HCT116 (cell line): ENCODE results near the gene FMC1. TPM values are rescaled to one million over a fixed set of nuclear protein-coding genes. Genes with fewer than 3 reads are reported as not detected.
A peak's percentile ranks its signal among the peaks of the same experiment; 100 is the strongest.
"Not testable (repeated sequence)": the region's sequence is repeated elsewhere in the genome, so short reads cannot be mapped to it uniquely, and the experiment has no call there.

Experiments used
- ATAC-seq: fragments of 200-7000 bp; cut with Tn5 transposase; 2 replicates; pipeline ENCODE4 v1.9.1; 2020; ENCODE audit warnings: mild to moderate bottlenecking, moderate library complexity
- BruUV-seq: library from RNA; stranded (reverse); fragments of 400-500 nt; replicated peaks from 2 replicates; lab custom pipeline; 2021; lab: Mats Ljungman, UMichigan
- CTCF ChIA-PET: fragments of 300-600 bp; sonication (Branson Sonifier 250); formaldehyde crosslinking; loops from one replicate; lab custom pipeline; 2021; ENCODE audit warnings: antibody characterized with exemption; lab: Charles Lee
- POLR2A ChIA-PET: fragments of 300-600, 350-600 bp; sonication (Branson Sonifier 250); formaldehyde crosslinking; loops from one replicate; lab custom pipeline; 2021; ENCODE audit warnings: antibody characterized with exemption; lab: Charles Lee
- RAD21 ChIA-PET, 2 experiments: fragments of 300-600 bp; sonication (Branson Sonifier 250); formaldehyde crosslinking; loops; one replicate each; lab custom pipeline; 2023; ENCODE audit warnings: low total read pairs in 2 of 2; ENCODE audit not compliant: uncharacterized antibody in 2 of 2, unreplicated experiment in 2 of 2, low non-redundant PET in 1 of 2; lab: Charles Lee
- DNase-seq: peaks from one replicate; pipeline ENCODE4 v3.0.0-alpha.2; 2010; ENCODE audit warnings: low read depth, low spot score
- H2AFZ ChIP-seq: fragments of 200-600 bp; shearing (Covaris generic), sonication (generic); 2 replicates; pipeline ENCODE4 v1.6.1; 2017; ENCODE audit warnings: low read depth, mixed run types, mixed read lengths, antibody characterized with exemption, low read length; ENCODE audit not compliant: poor library complexity, severe bottlenecking
- H3K27ac ChIP-seq: 2 replicates; pipeline ENCODE4 v1.5.1; 2012; ENCODE audit warnings: low read depth, low read length
- H3K27me3 ChIP-seq: fragments of 200-600 bp; sonication (generic); 2 replicates; pipeline ENCODE4 v1.6.1; 2016; ENCODE audit warnings: mixed run types, low read length, mixed read lengths; ENCODE audit not compliant: insufficient read depth
- H3K36me3 ChIP-seq, 2 experiments: fragments of 200-500 bp in 1 of 2; fragments of 200-600 bp in 1 of 2; sonication (Bioruptor generic) in 1 of 2; sonication (generic) in 1 of 2; 2 replicates each; pipeline versions ENCODE4 v1.5.1 to v1.6.1; 2014 to 2016; ENCODE audit warnings: low read length in 2 of 2, inconsistent platforms in 1 of 2, mixed read lengths in 1 of 2, mixed run types in 1 of 2; ENCODE audit not compliant: insufficient read depth in 2 of 2, control insufficient read depth in 1 of 2
- H3K4me1 ChIP-seq, 2 experiments: fragments of 200-600 bp in 1 of 2; sonication (generic) in 1 of 2; 2 replicates each; pipeline versions ENCODE4 v1.5.1 to v1.6.1; 2012 to 2017; ENCODE audit warnings: low read length in 2 of 2, inconsistent platforms in 1 of 2, mild to moderate bottlenecking in 1 of 2, mixed read lengths in 1 of 2, mixed run types in 1 of 2, moderate library complexity in 1 of 2; ENCODE audit not compliant: insufficient read depth in 2 of 2, control insufficient read depth in 1 of 2
- H3K4me2 ChIP-seq: fragments of 200-600 bp; sonication (generic); 2 replicates; pipeline ENCODE4 v1.6.1; 2017; ENCODE audit warnings: mixed run types, low read length, mixed read lengths
- H3K4me3 ChIP-seq, 2 experiments: fragments of 200-600 bp in 1 of 2; sonication (generic) in 1 of 2; replicated peaks in 1 of 2; 2 replicates each; pipeline ENCODE4 v1.5.1; 2011 to 2016; ENCODE audit warnings: low read length in 2 of 2, control low read depth in 1 of 2, low read depth in 1 of 2, mild to moderate bottlenecking in 1 of 2, mixed read lengths in 1 of 2, mixed run types in 1 of 2
- H3K79me2 ChIP-seq: fragments of 200-600 bp; sonication (generic); 2 replicates; pipeline ENCODE4 v1.6.1; 2017; ENCODE audit warnings: mild to moderate bottlenecking, mixed run types, low read length, moderate library complexity, mixed read lengths; ENCODE audit not compliant: insufficient read depth
- H3K9ac ChIP-seq: fragments of 200-600 bp; sonication (generic); 2 replicates; pipeline ENCODE4 v1.6.1; 2016; ENCODE audit warnings: low read length, mixed read lengths
- H3K9me2 ChIP-seq: fragments of 200-600 bp; sonication (generic), shearing (Covaris generic); 2 replicates; pipeline ENCODE4 v1.6.1; 2017; ENCODE audit warnings: mixed run types, mild to moderate bottlenecking, moderate library complexity; ENCODE audit not compliant: insufficient read depth
- H3K9me3 ChIP-seq, 2 experiments: fragments of 200-500 bp in 1 of 2; fragments of 200-600 bp in 1 of 2; sonication (Bioruptor generic) in 1 of 2; sonication (generic) in 1 of 2; 2 replicates each; pipeline ENCODE4 v1.6.1; 2014 to 2017; ENCODE audit warnings: low read length in 2 of 2, mixed read lengths in 2 of 2, inconsistent platforms in 1 of 2, low read depth in 1 of 2, mild to moderate bottlenecking in 1 of 2, mixed run types in 1 of 2, moderate library complexity in 1 of 2; ENCODE audit not compliant: control insufficient read depth in 1 of 2, insufficient read depth in 1 of 2
- H4K20me1 ChIP-seq: fragments of 200-600 bp; sonication (generic), shearing (Covaris generic); 2 replicates; pipeline ENCODE4 v1.6.1; 2017; ENCODE audit warnings: mixed run types, mild to moderate bottlenecking, moderate library complexity; ENCODE audit not compliant: insufficient read depth
- CTCF ChIP-seq, 3 experiments: fragments of 200-600 bp in 1 of 3; sonication (generic) in 1 of 3; IDR thresholded peaks in 2 of 3; conservative IDR thresholded peaks in 1 of 3; 2 replicates each; pipeline ENCODE4 v1.5.1; 2012 to 2017; ENCODE audit warnings: low read depth in 2 of 3, low read length in 2 of 3, antibody characterized with exemption in 1 of 3, borderline replicate concordance in 1 of 3, control low read depth in 1 of 3, mild to moderate bottlenecking in 1 of 3, mixed read lengths in 1 of 3, mixed run types in 1 of 3, moderate library complexity in 1 of 3; ENCODE audit not compliant: insufficient read depth in 1 of 3
- ELF1 ChIP-seq: IDR thresholded peaks from 2 replicates; pipeline ENCODE4 v1.6.1; 2012; ENCODE audit warnings: low read depth, borderline replicate concordance
- JUND ChIP-seq: IDR thresholded peaks from 2 replicates; pipeline ENCODE4 v1.6.1; 2012
- POLR2A ChIP-seq: IDR thresholded peaks from 2 replicates; pipeline ENCODE4 v1.7.0; 2011; ENCODE audit warnings: borderline replicate concordance; ENCODE audit not compliant: insufficient read depth, insufficient read length; ENCODE audit errors: extremely low read depth
- POLR2AphosphoS5 ChIP-seq: IDR thresholded peaks from 2 replicates; pipeline ENCODE4 v1.6.1; 2011; ENCODE audit warnings: mild to moderate bottlenecking, low read depth, low read length, moderate library complexity
- ZFX ChIP-seq: fragments of 450-650 bp; IDR thresholded peaks from 2 replicates; pipeline ENCODE4 v1.6.1; 2017
- intact Hi-C: fragments of 100-400 bp; cut with micrococcal nuclease; formaldehyde crosslinking; loops from 2 replicates; pipeline ENCODE4 v1.10.0; 2022
- total RNA-seq: library from RNA; stranded (reverse); gene quantifications from one replicate; pipeline ENCODE4 v1.2.1, GENCODE V29; 2021; ENCODE audit not compliant: unreplicated experiment
- TF ChIP-seq, protein P1 (sequence below): IDR thresholded peaks from 2 replicates; pipeline ENCODE4 v1.6.1; 2011; ENCODE audit warnings: mild to moderate bottlenecking, low read length, moderate library complexity; ENCODE audit not compliant: insufficient replicate concordance; ENCODE audit errors: extremely low read depth

The FMC1 gene
- total RNA-seq, 1 experiment from 2014 or later, result 19.4 TPM

- Histone ChIP-seq H3K4me3 (peak overlapping the region; percentile 67 to 91), H3K4me1 (peaks cover 16 to 22% of the 10 kb centered on the region in 2 experiments; a peak in 3 of 4 replicates), H4K20me1 (peaks cover 12% of the 10 kb centered on the region; the same call in 1 of the 2 replicates), H3K4me2 (peak overlapping the region; percentile 76), H3K9ac (peak overlapping the region; percentile 99), H3K79me2 (peaks cover 45% of the 10 kb centered on the region), H3K27ac (peak overlapping the region; percentile 98; the same call in 1 of the 2 replicates)
- RAD21 ChIA-PET, CTCF ChIA-PET, H2AFZ ChIP-seq, BruUV-seq, H3K27me3 ChIP-seq, H3K36me3 ChIP-seq, ATAC-seq, intact Hi-C loops, H3K9me3 ChIP-seq, POLR2A ChIA-PET, DNase-seq, H3K9me2 ChIP-seq: not testable (repeated sequence)
These were observed 16.8 kb downstream of the FMC1 start for GRCh38 chr7:139357729-139358506.

- intact Hi-C loops, result loop anchor here (1.0 kb wide), 1 partner anchor 17 kb away; the partner anchor contains the start of gene FMC1
- peaks cover 16 to 22% of the 10 kb centered on the region in 2 experiments; a peak in 3 of 4 replicates for H3K4me1 ChIP-seq
- ChIA-PET RAD21 (no interaction called here), CTCF (interaction anchor here (1.9 kb wide), 1 partner anchor 19 kb away, joined by 5 read pairs; no protein-coding TSS in a partner anchor), POLR2A (interaction anchor here (0.7 to 1.6 kb wide), 3 partner anchors 15 to 24 kb away, joined by 3 to 5 read pairs (median 3); no protein-coding TSS in a partner anchor)
- DNase-seq (peak; percentile 40), ATAC-seq (peak; percentile 6; the same call in 1 of the 2 replicates)
- no peaks in the 10 kb centered on the region for H3K9me3 ChIP-seq
- H3K27ac ChIP-seq, result peak overlapping the region; percentile 98
- peak overlapping the region; percentile 67 to 91 for H3K4me3 ChIP-seq
- H3K27me3 ChIP-seq, result no peaks in the 10 kb centered on the region
- H3K79me2 ChIP-seq, result peaks cover 53% of the 10 kb centered on the region
- peaks cover 12% of the 10 kb centered on the region; the same call in 1 of the 2 replicates for H4K20me1 ChIP-seq
- TSS peak; percentile 91 for BruUV-seq
- peaks cover 0 to 4% of the 10 kb centered on the region in 2 experiments; a peak in 1 of 4 replicates for H3K36me3 ChIP-seq
- peak overlapping the region; percentile 99 for H3K9ac ChIP-seq
- no peak overlapping the region for H2AFZ ChIP-seq
- TF ChIP-seq JUND (no peak), CTCF (IDR thresholded peaks at IDR 0.05 in 2 of 3, conservative IDR thresholded peaks at IDR 0.05 in 1 of 3; ENCODE audit: borderline replicate concordance in 1 of 3, insufficient read depth in 1 of 3, low read depth in 2 of 3, low read length in 2 of 3) (no peak), ELF1 (no peak), POLR2A (peak; percentile 40), POLR2AphosphoS5 (no peak), ZFX (peak; percentile 86; the same call in 1 of the 2 replicates)
- TF ChIP-seq, protein P1, sequence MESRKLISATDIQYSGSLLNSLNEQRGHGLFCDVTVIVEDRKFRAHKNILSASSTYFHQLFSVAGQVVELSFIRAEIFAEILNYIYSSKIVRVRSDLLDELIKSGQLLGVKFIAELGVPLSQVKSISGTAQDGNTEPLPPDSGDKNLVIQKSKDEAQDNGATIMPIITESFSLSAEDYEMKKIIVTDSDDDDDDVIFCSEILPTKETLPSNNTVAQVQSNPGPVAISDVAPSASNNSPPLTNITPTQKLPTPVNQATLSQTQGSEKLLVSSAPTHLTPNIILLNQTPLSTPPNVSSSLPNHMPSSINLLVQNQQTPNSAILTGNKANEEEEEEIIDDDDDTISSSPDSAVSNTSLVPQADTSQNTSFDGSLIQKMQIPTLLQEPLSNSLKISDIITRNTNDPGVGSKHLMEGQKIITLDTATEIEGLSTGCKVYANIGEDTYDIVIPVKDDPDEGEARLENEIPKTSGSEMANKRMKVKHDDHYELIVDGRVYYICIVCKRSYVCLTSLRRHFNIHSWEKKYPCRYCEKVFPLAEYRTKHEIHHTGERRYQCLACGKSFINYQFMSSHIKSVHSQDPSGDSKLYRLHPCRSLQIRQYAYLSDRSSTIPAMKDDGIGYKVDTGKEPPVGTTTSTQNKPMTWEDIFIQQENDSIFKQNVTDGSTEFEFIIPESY, result no peak
- H3K4me2 ChIP-seq, result peak overlapping the region; percentile 76
- no peaks in the 10 kb centered on the region for H3K9me2 ChIP-seq
These were observed 17.6 kb downstream of the FMC1 start for GRCh38 chr7:139358541-139359365.
